Fibroblast of lung (primary cell): ENCODE results near the gene OR5P2. TPM values are rescaled to one million over a fixed set of nuclear protein-coding genes. Genes with fewer than 3 reads are reported as not detected.
"Not testable (repeated sequence)": the region's sequence is repeated elsewhere in the genome, so short reads cannot be mapped to it uniquely, and the experiment has no call there.

Experiments
- DNase-seq, 2 donors: peaks; one replicate each; pipeline versions ENCODE4 v3.0.0 to v3.0.0-alpha.2; 2010; ENCODE audit warnings: low read depth in 2 of 2
- H2AFZ ChIP-seq: 2 replicates; pipeline ENCODE4 v1.5.1; 2012; ENCODE audit warnings: low read length, control low read depth, inconsistent platforms
- H3K27ac ChIP-seq: 2 replicates; pipeline ENCODE4 v1.5.1; 2011; ENCODE audit warnings: low read length, control low read depth; ENCODE audit not compliant: insufficient read depth
- H3K27me3 ChIP-seq: 2 replicates; pipeline ENCODE4 v1.5.1; 2011; ENCODE audit warnings: mild to moderate bottlenecking, low read length; ENCODE audit not compliant: control insufficient read depth, insufficient read depth
- H3K36me3 ChIP-seq: 2 replicates; pipeline ENCODE4 v1.5.1; 2011; ENCODE audit warnings: low read length; ENCODE audit not compliant: control insufficient read depth, insufficient read depth
- H3K4me1 ChIP-seq: 2 replicates; pipeline ENCODE4 v1.5.1; 2011; ENCODE audit warnings: low read length; ENCODE audit not compliant: control insufficient read depth, insufficient read depth; ENCODE audit errors: extremely low read depth
- H3K4me2 ChIP-seq: 2 replicates; pipeline ENCODE4 v1.5.1; 2011; ENCODE audit warnings: low read length, control low read depth; ENCODE audit not compliant: insufficient read depth; ENCODE audit errors: extremely low read depth
- H3K4me3 ChIP-seq, 4 experiments: fragments of 200-600 bp in 1 of 4; sonication (generic) in 1 of 4; replicated peaks in 1 of 4; 2 replicates each; pipeline ENCODE4 v1.5.1; 2011 to 2016; ENCODE audit warnings: low read length in 4 of 4, low read depth in 3 of 4, mild to moderate bottlenecking in 3 of 4, control low read depth in 2 of 4, inconsistent platforms in 1 of 4, mixed read lengths in 1 of 4; ENCODE audit not compliant: insufficient read depth in 1 of 4; ENCODE audit errors: control extremely low read depth in 1 of 4
- H3K79me2 ChIP-seq: 2 replicates; pipeline ENCODE4 v1.5.1; 2012; ENCODE audit warnings: mild to moderate bottlenecking, low read length, inconsistent platforms; ENCODE audit not compliant: control insufficient read depth, insufficient read depth
- H3K9ac ChIP-seq: 2 replicates; pipeline ENCODE4 v1.5.1; 2011; ENCODE audit warnings: mild to moderate bottlenecking, low read length, control low read depth; ENCODE audit not compliant: insufficient read depth
- H3K9me3 ChIP-seq: 2 replicates; pipeline ENCODE4 v1.5.1; 2012; ENCODE audit warnings: low read depth, low read length; ENCODE audit not compliant: control insufficient read depth, insufficient read depth
- H4K20me1 ChIP-seq: 2 replicates; pipeline ENCODE4 v1.5.1; 2011; ENCODE audit warnings: low read length; ENCODE audit not compliant: control insufficient read depth, insufficient read depth; ENCODE audit errors: extremely low read depth
- CTCF ChIP-seq, 2 donors: IDR thresholded peaks in 1 of 2; conservative IDR thresholded peaks in 1 of 2; 1 replicate in 1 of 2; 2 replicates in 1 of 2; pipeline ENCODE4 v1.5.1; 2011 to 2012; ENCODE audit warnings: low read length in 2 of 2, control low read depth in 1 of 2, inconsistent platforms in 1 of 2, low read depth in 1 of 2, mild to moderate bottlenecking in 1 of 2
- EZH2 ChIP-seq: IDR thresholded peaks from 2 replicates; pipeline ENCODE4 v1.5.1; 2012; ENCODE audit warnings: low read length, control low read depth, mild to moderate bottlenecking; ENCODE audit errors: missing control alignments
- polyA plus RNA-seq, 2 donors: library from polyadenylated mRNA; depleted of rRNA in 1 of 2; stranded (reverse) in 1 of 2; unstranded in 1 of 2; fragments of >200 nt; gene quantifications; 2 replicates each; pipeline ENCODE4 v1.2.1, GENCODE V29; 2011 to 2012; ENCODE audit warnings: missing spikeins in 1 of 2
- total RNA-seq: library from RNA; depleted of rRNA; stranded (reverse); fragments of >200 nt; gene quantifications from 2 replicates; pipeline ENCODE4 v1.2.1, GENCODE V29; 2014

The OR5P2 gene
- total and polyA plus RNA-seq, 2 donors (not counting 1 experiment from before 2014, with no cell fraction given), result 0.17 TPM; not detected in 1

GRCh38 chr11:7793233-7793632 lies 3.5 kb downstream of the OR5P2 start:
- H3K79me2 ChIP-seq, result no peaks in the 10 kb centered on the region
- H3K9me3 ChIP-seq, result no peaks in the 10 kb centered on the region
- H3K27me3 ChIP-seq, result no peaks in the 10 kb centered on the region
- DNase-seq, result no peak
- no peak for TF ChIP-seq CTCF (conservative IDR thresholded peaks at IDR 0.05 in 1 of 2, IDR thresholded peaks at IDR 0.05 in 1 of 2; ENCODE audit: low read depth in 1 of 2, low read length in 2 of 2)
- TF ChIP-seq EZH2, result no peak
- no peaks in the 10 kb centered on the region for H3K36me3 ChIP-seq
- H4K20me1 ChIP-seq, result no peaks in the 10 kb centered on the region
- H3K4me1 ChIP-seq, result no peaks in the 10 kb centered on the region
- H3K27ac ChIP-seq, result no peak overlapping the region
- H3K9ac ChIP-seq, result no peak overlapping the region
- no peak overlapping the region for H3K4me3 ChIP-seq
- no peak overlapping the region for H3K4me2 ChIP-seq
- no peak overlapping the region for H2AFZ ChIP-seq

GRCh38 chr11:7787239-7787638 lies 9.5 kb downstream of the OR5P2 start:
- Histone ChIP-seq H3K27me3 (no peaks in the 10 kb centered on the region), H3K36me3 (no peaks in the 10 kb centered on the region)

DNA sequence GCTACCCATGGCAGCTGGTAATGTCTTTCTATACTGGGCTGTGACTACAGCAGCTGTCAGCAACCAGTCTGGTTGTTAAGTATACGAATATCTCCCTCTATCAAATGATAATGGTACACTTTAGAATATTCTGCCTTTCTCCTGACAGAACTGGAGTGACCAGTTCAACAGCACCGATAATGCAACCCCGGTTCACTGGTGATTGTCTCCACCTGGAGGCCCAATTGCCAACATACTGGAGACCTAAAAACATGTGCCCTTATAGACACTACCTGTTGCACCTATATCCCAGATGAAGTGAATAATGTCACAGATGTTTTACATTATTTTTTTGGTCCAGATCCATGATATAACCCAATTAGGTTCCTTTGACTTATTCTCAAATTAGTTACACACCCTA lies 21.1 kb downstream of the OR5P2 start:
- Histone ChIP-seq H3K36me3 (no peaks in the 10 kb centered on the region), H3K79me2 (no peaks in the 10 kb centered on the region), H3K4me3 (no peak overlapping the region), H3K9ac (no peak overlapping the region), H2AFZ (no peak overlapping the region), H3K4me2 (no peak overlapping the region), H3K27me3 (no peaks in the 10 kb centered on the region), H3K27ac (no peak overlapping the region), H4K20me1 (no peaks in the 10 kb centered on the region), H3K9me3 (no peaks in the 10 kb centered on the region), H3K4me1 (no peaks in the 10 kb centered on the region)
- TF ChIP-seq CTCF (conservative IDR thresholded peaks at IDR 0.05 in 1 of 2, IDR thresholded peaks at IDR 0.05 in 1 of 2; ENCODE audit: low read depth in 1 of 2, low read length in 2 of 2) (no peak), EZH2 (no peak)
- DNase-seq, result no peak

More at GRCh38 chr11:7787239-7787638, 9.5 kb downstream of the OR5P2 start:
- no peaks in the 10 kb centered on the region for H3K9me3 ChIP-seq
- no peak overlapping the region for H3K27ac ChIP-seq
- DNase-seq, result no peak
- TF ChIP-seq CTCF (conservative IDR thresholded peaks at IDR 0.05 in 1 of 2, IDR thresholded peaks at IDR 0.05 in 1 of 2; ENCODE audit: low read depth in 1 of 2, low read length in 2 of 2), result no peak
- no peak for TF ChIP-seq EZH2
- H3K9ac ChIP-seq, result no peak overlapping the region
- H3K4me3 ChIP-seq, result no peak overlapping the region
- no peak overlapping the region for H2AFZ ChIP-seq
- H4K20me1 ChIP-seq, result no peaks in the 10 kb centered on the region
- no peaks in the 10 kb centered on the region for H3K4me1 ChIP-seq
- no peak overlapping the region for H3K4me2 ChIP-seq
- H3K79me2 ChIP-seq, result no peaks in the 10 kb centered on the region

- H3K4me2 ChIP-seq, H3K4me3 ChIP-seq, DNase-seq, H3K9ac ChIP-seq, H3K79me2 ChIP-seq, H3K27ac ChIP-seq, H3K9me3 ChIP-seq, H3K36me3 ChIP-seq, H2AFZ ChIP-seq, H3K27me3 ChIP-seq, H4K20me1 ChIP-seq, H3K4me1 ChIP-seq: not testable (repeated sequence)
Measured at GRCh38 chr11:7764301-7764700, 32.4 kb downstream of the OR5P2 start.
